GM12878 (cell line): ENCODE measurements around the gene TMEM131L. TPM values are rescaled to one million over a fixed set of nuclear protein-coding genes. Genes with fewer than 3 reads are reported as not detected.
A peak's percentile ranks its signal among the peaks of the same experiment; 100 is the strongest.

ENCODE experiments used
- BCL3 ChIP-seq: IDR thresholded peaks from 2 replicates; pipeline ENCODE4 v1.6.1; 2011; ENCODE audit warnings: borderline replicate concordance, low read depth, mild to moderate bottlenecking, moderate library complexity, low read length; ENCODE audit not compliant: insufficient read depth, poor library complexity, severe bottlenecking
- DPF2 ChIP-seq: fragments of 450-650 bp; IDR thresholded peaks from 2 replicates; pipeline ENCODE4 v1.6.1; 2017; ENCODE audit warnings: mild to moderate bottlenecking
- HDAC2 ChIP-seq: fragments of 200-600 bp; sonication (generic); IDR thresholded peaks from 2 replicates; pipeline ENCODE4 v1.6.1; 2017
- NBN ChIP-seq: fragments of 450-650 bp; IDR thresholded peaks from 2 replicates; pipeline ENCODE4 v1.6.1; 2016
- REST ChIP-seq: IDR thresholded peaks from 2 replicates; pipeline ENCODE4 v1.6.1; 2012; ENCODE audit warnings: mild to moderate bottlenecking, low read depth, low read length
- USF1 ChIP-seq: IDR thresholded peaks from 2 replicates; pipeline ENCODE4 v1.6.1; 2011; ENCODE audit warnings: borderline replicate concordance, low read depth, mild to moderate bottlenecking, moderate library complexity, mixed read lengths, low read length; ENCODE audit not compliant: insufficient read depth; ENCODE audit errors: extremely low read length
- YY1 ChIP-seq: IDR thresholded peaks from 2 replicates; pipeline ENCODE4 v1.6.1; 2011; ENCODE audit warnings: low read depth, mild to moderate bottlenecking, low read length
- polyA plus RNA-seq, 11 experiments: library from polyadenylated mRNA; depleted of rRNA in 4 of 11; unstranded in 6 of 11; stranded (reverse) in 5 of 11; fragments of >200 nt; fragmentation: Nextera tagmentation in 4 of 11; fragmentation: Illumina TruSeq in 1 of 11; extraction: Ambion mirVana in 4 of 11; extraction: Trizol in 1 of 11; gene quantifications; 1 replicate in 1 of 11; 2 replicates in 10 of 11; pipeline versions ENCODE4 v1.2.1 to v1.2.3, GENCODE V29; 2011 to 2016; ENCODE audit warnings: inconsistent platforms in 2 of 11, missing spikeins in 2 of 11, low read depth in 1 of 11
- total RNA-seq, 4 experiments: library from RNA; depleted of rRNA in 3 of 4; stranded (reverse); fragments of >200 nt in 3 of 4; fragmentation: Illumina TruSeq in 1 of 4; extraction: Trizol in 1 of 4; gene quantifications; 2 replicates each; pipeline versions ENCODE4 v1.2.1 to v1.2.3, GENCODE V29; 2013 to 2021

The TMEM131L gene
- total and polyA plus RNA-seq, 10 of the 15 experiments (the other 5 are each of a cell fraction or from before 2014, with no cell fraction given) = 8.5 to 101 (median 74.4) TPM

GRCh38 chr4:153638011-153638410 is 171.9 kb downstream of the TMEM131L start (continued):
- TF ChIP-seq BCL3 = peak; percentile 50
- no peak for TF ChIP-seq USF1
- TF ChIP-seq DPF2 = no peak
- no peak for TF ChIP-seq YY1
- no peak for TF ChIP-seq REST
- TF ChIP-seq HDAC2 = no peak
- TF ChIP-seq NBN = no peak
